ENCODE measurements around the gene FBXL7.

FBXL7 gene

GRCh38 chr5:15554542-15554941, 54.6 kb downstream of the FBXL7 start:
- no peaks in the 10 kb centered on the region for H4K20me1 ChIP-seq (ENCODE audit: insufficient read depth, low read length, poor library complexity, severe bottlenecking)
- H3K4me3 ChIP-seq (ENCODE audit: low read length, poor library complexity, severe bottlenecking) = no peak overlapping the region
- H3K9ac ChIP-seq (ENCODE audit: low read depth, low read length, poor library complexity, severe bottlenecking) = no peak overlapping the region
- H3F3A ChIP-seq (ENCODE audit: low read depth) = no peaks in the 10 kb centered on the region
- H3K9me3 ChIP-seq (ENCODE audit: insufficient read depth, low read depth, low read length) = no peaks in the 10 kb centered on the region
- TF ChIP-seq CTCF (conservative IDR thresholded peaks at IDR 0.05; ENCODE audit: low read length) (no peak), EZH2phosphoT487 (IDR thresholded peaks at IDR 0.05; ENCODE audit: borderline replicate concordance) (no peak)
- no peaks in the 10 kb centered on the region for H3K79me2 ChIP-seq (ENCODE audit: insufficient read depth, low read length)
- no peak overlapping the region for H2AFZ ChIP-seq (ENCODE audit: low read length)
- H3K9me2 ChIP-seq (replicated peaks; ENCODE audit: low read depth, low read length) = no peaks in the 10 kb centered on the region
- H3K36me3 ChIP-seq (ENCODE audit: insufficient read depth, low read length) = no peaks in the 10 kb centered on the region
- no peak overlapping the region for H3K4me2 ChIP-seq (ENCODE audit: low read depth, low read length, poor library complexity, severe bottlenecking)
- no peaks in the 10 kb centered on the region for H3K4me1 ChIP-seq (ENCODE audit: insufficient read depth, low read length, poor library complexity, severe bottlenecking)
- no peaks in the 10 kb centered on the region for H3K27me3 ChIP-seq (ENCODE audit: insufficient read depth, low read length, poor library complexity, severe bottlenecking)

GRCh38 chr5:15555176-15555575, 55.2 kb downstream of the FBXL7 start:
- TF ChIP-seq CTCF (conservative IDR thresholded peaks at IDR 0.05; ENCODE audit: low read length) = no peak
- TF ChIP-seq EZH2phosphoT487 (IDR thresholded peaks at IDR 0.05; ENCODE audit: borderline replicate concordance) = no peak
- H3K36me3 ChIP-seq (ENCODE audit: insufficient read depth, low read length) = no peaks in the 10 kb centered on the region
- no peak overlapping the region for H2AFZ ChIP-seq (ENCODE audit: low read length)
- no peak overlapping the region for H3K4me2 ChIP-seq (ENCODE audit: low read depth, low read length, poor library complexity, severe bottlenecking)
- no peaks in the 10 kb centered on the region for H3K27me3 ChIP-seq (ENCODE audit: insufficient read depth, low read length, poor library complexity, severe bottlenecking)
- no peaks in the 10 kb centered on the region for H3K79me2 ChIP-seq (ENCODE audit: insufficient read depth, low read length)
- H3K9me2 ChIP-seq (replicated peaks; ENCODE audit: low read depth, low read length) = no peaks in the 10 kb centered on the region
- no peaks in the 10 kb centered on the region for H3K9me3 ChIP-seq (ENCODE audit: insufficient read depth, low read depth, low read length)
- no peak overlapping the region for H3K9ac ChIP-seq (ENCODE audit: low read depth, low read length, poor library complexity, severe bottlenecking)
- H3F3A ChIP-seq (ENCODE audit: low read depth) = no peaks in the 10 kb centered on the region
- no peaks in the 10 kb centered on the region for H3K4me1 ChIP-seq (ENCODE audit: insufficient read depth, low read length, poor library complexity, severe bottlenecking)
- H4K20me1 ChIP-seq (ENCODE audit: insufficient read depth, low read length, poor library complexity, severe bottlenecking) = no peaks in the 10 kb centered on the region
- no peak overlapping the region for H3K4me3 ChIP-seq (ENCODE audit: low read length, poor library complexity, severe bottlenecking)

- Histone ChIP-seq H3K9ac (ENCODE audit: low read depth, low read length, poor library complexity, severe bottlenecking) (no peak overlapping the region), H3K4me2 (ENCODE audit: low read depth, low read length, poor library complexity, severe bottlenecking) (no peak overlapping the region), H3K27me3 (ENCODE audit: insufficient read depth, low read length, poor library complexity, severe bottlenecking) (no peaks in the 10 kb centered on the region), H3F3A (ENCODE audit: low read depth) (no peaks in the 10 kb centered on the region), H3K79me2 (ENCODE audit: insufficient read depth, low read length) (no peaks in the 10 kb centered on the region), H3K9me2 (replicated peaks; ENCODE audit: low read depth, low read length) (no peaks in the 10 kb centered on the region; the same call in 1 of the 2 replicates), H3K9me3 (ENCODE audit: insufficient read depth, low read depth, low read length) (no peaks in the 10 kb centered on the region), H3K4me3 (ENCODE audit: low read length, poor library complexity, severe bottlenecking) (no peak overlapping the region), H2AFZ (ENCODE audit: low read length) (no peak overlapping the region), H3K36me3 (ENCODE audit: insufficient read depth, low read length) (no peaks in the 10 kb centered on the region), H4K20me1 (ENCODE audit: insufficient read depth, low read length, poor library complexity, severe bottlenecking) (no peaks in the 10 kb centered on the region), H3K4me1 (ENCODE audit: insufficient read depth, low read length, poor library complexity, severe bottlenecking) (no peaks in the 10 kb centered on the region)
- TF ChIP-seq EZH2phosphoT487 (IDR thresholded peaks at IDR 0.05; ENCODE audit: borderline replicate concordance) = no peak
- TF ChIP-seq CTCF (conservative IDR thresholded peaks at IDR 0.05; ENCODE audit: low read length) = no peak
These were observed 58.3 kb downstream of the FBXL7 start for GRCh38 chr5:15558240-15558639.
